ENCODE measurements around the gene OR51B2. TPM values are rescaled to one million over a fixed set of nuclear protein-coding genes. Genes with fewer than 3 reads are reported as not detected.

Gene OR51B2
- total and polyA plus RNA-seq, 10 of the 15 experiments (the other 5 are each of a cell fraction or from before 2014, with no cell fraction given), result 0.29 TPM; not detected in 9

GRCh38 chr11:5363679-5364078 is 39.6 kb upstream of the OR51B2 start (continued):
- no peak for TF ChIP-seq ZBTB11 (CRISPR knock-in tag; IDR thresholded peaks at IDR 0.05)

- in situ Hi-C loops (cut with MboI), result no loop called here
- RAD21 ChIA-PET (ENCODE audit: unreplicated experiment), result no interaction called here
- Histone ChIP-seq H3K9me3 (replicated peaks; ENCODE audit: control insufficient read depth, insufficient read depth, low read length) (no peaks in the 10 kb centered on the region), H2AFZ (ENCODE audit: control insufficient read depth, low read depth, low read length) (no peak overlapping the region), H4K20me1 (ENCODE audit: control insufficient read depth, insufficient read depth) (no peaks in the 10 kb centered on the region), H3K4me1 (ENCODE audit: control insufficient read depth, insufficient read depth, low read length) (no peaks in the 10 kb centered on the region), H3K79me2 (ENCODE audit: control insufficient read depth, insufficient read depth, low read length) (no peaks in the 10 kb centered on the region), H3K9ac (ENCODE audit: control insufficient read depth, insufficient read depth, low read length) (no peak overlapping the region), H3K4me2 (ENCODE audit: control insufficient read depth, insufficient read depth) (no peak overlapping the region), H3K27me3 (replicated peaks in 1 of 2; ENCODE audit: control insufficient read depth in 2 of 2, insufficient read depth in 2 of 2, low read length in 1 of 2) (no peaks in the 10 kb centered on the region), H3K36me3 (ENCODE audit: control insufficient read depth in 2 of 2, insufficient read depth in 2 of 2, low read length in 1 of 2) (no peaks in the 10 kb centered on the region), H3K4me3 (no peak overlapping the region), H3K27ac (ENCODE audit: control insufficient read depth, insufficient read depth) (no peak overlapping the region)
- no peak for ATAC-seq
- SMC1A ChIA-PET (ENCODE audit: uncharacterized antibody, unreplicated experiment), result no interaction called here
- POLR2A ChIA-PET, result no interaction called here
- no TSS peak for BruUV-seq (replicated peaks)
- intact Hi-C loops (cut with micrococcal nuclease; ENCODE audit: unreplicated experiment), result no loop called here
- DNase-seq (ENCODE audit: low read depth, low spot score), result no peak
- 18% methylated on average over 3 of the region's 3 CpGs for WGBS (ENCODE audit: insufficient coverage, insufficient replicate concordance, low lambda C conversion rate, missing lambda C conversion rate)
- CTCF ChIA-PET, result interaction anchor here (1.3 kb wide), 1 partner anchor 18 kb away, joined by 4 read pairs; no protein-coding TSS in a partner anchor
- no peak for FAIRE-seq
- TF ChIP-seq ZNF687 (IDR thresholded peaks at IDR 0.05) (no peak), BMI1 (IDR thresholded peaks at IDR 0.05; ENCODE audit: borderline replicate concordance) (no peak), BHLHE40 (IDR thresholded peaks at IDR 0.05; ENCODE audit: borderline replicate concordance in 1 of 2, low read depth in 2 of 2, low read length in 1 of 2) (no peak), PKNOX1 (IDR thresholded peaks at IDR 0.05) (no peak), NR2C1 (IDR thresholded peaks at IDR 0.05) (no peak), DPF2 (IDR thresholded peaks at IDR 0.05) (no peak)
- TF ChIP-seq, protein P1, sequence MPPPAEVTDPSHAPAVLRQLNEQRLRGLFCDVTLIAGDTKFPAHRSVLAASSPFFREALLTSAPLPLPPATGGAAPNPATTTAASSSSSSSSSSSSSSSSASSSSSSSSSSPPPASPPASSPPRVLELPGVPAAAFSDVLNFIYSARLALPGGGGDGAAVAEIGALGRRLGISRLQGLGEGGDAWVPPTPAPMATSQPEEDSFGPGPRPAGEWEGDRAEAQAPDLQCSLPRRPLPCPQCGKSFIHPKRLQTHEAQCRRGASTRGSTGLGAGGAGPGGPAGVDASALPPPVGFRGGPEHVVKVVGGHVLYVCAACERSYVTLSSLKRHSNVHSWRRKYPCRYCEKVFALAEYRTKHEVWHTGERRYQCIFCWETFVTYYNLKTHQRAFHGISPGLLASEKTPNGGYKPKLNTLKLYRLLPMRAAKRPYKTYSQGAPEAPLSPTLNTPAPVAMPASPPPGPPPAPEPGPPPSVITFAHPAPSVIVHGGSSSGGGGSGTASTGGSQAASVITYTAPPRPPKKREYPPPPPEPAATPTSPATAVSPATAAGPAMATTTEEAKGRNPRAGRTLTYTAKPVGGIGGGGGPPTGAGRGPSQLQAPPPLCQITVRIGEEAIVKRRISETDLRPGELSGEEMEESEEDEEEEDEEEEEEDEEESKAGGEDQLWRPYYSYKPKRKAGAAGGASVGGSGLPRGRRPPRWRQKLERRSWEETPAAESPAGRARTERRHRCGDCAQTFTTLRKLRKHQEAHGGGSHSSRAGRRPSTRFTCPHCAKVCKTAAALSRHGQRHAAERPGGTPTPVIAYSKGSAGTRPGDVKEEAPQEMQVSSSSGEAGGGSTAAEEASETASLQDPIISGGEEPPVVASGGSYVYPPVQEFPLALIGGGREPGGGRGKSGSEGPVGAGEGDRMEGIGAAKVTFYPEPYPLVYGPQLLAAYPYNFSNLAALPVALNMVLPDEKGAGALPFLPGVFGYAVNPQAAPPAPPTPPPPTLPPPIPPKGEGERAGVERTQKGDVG (CRISPR knock-in tag; IDR thresholded peaks at IDR 0.05), result no peak
These were observed 38.0 kb upstream of the OR51B2 start for GRCh38 chr11:5362017-5362625.

Data from GM12878 (cell line).